GM21619 (cell line): ENCODE data around the gene MECP2.

Experiments
- ATAC-seq: cut with Tn5 transposase; IDR thresholded peaks from one replicate; pipeline ENCODE4 v1.9.1; 2021; ENCODE audit not compliant: unreplicated experiment

The MECP2 gene

DNA sequence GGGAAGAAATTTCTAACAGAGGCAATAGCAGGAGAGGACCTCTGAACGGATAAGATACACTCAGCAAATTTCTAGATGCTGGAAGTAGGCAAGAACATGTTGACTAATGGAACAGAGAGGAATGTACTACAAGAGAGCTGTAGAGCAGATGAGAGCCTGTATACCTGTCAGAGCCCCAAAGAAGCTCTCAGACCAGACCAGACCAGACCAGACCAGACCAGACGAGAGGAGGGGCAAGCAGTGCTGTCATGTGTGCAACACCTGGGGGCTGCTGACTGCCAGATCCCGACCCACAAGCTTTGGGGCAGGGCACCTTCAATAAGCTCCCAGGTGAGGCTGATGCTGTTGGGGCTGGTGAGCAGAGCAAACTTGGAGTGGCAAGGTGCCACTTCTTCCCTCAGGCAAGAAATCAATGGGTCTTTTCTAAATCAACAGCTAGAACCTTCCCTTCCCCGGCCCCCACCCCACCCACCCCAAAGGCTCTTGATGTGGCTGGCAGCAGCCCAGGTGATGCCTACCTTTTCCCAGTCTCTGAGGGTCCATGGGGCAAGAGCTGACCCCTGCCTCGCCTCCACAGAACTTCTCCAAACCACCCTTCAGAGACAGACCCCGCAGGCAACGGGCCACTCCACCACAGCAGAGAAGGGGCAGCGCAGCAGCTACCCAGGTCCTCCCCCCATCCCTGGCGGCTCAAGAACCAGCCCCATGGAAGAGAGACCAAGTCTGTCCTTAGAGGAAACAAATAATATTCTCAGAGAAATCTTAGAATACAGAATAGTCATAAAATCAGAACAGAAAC, 32.7 kb downstream of the MECP2 start:
- no peak for ATAC-seq

GRCh38 chrX:154063234-154063633, 34.3 kb downstream of the MECP2 start:
- ATAC-seq, result no peak

DNA sequence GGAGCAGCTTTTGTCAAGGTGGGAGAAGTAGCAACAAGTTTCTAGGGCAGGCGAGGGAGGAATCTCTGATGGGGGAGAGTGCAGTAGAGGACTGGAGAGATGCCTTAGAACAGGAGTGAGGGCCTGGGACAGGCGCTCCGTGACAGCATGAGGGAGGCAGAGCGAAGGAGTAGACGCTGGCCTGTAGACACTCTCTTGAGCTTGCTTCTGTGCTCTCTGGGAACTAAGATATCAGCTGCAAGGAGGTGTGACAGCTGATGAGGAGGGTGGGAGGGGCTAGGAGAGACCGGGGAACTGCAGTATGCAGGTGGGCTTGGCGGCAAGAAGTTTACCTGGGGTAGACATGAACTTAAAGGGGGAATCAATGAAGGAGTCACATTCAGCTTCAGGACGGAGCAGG, 35.7 kb downstream of the MECP2 start:
- no peak for ATAC-seq

GRCh38 chrX:154059729-154060245, 37.7 kb downstream of the MECP2 start:
- ATAC-seq, result no peak

DNA sequence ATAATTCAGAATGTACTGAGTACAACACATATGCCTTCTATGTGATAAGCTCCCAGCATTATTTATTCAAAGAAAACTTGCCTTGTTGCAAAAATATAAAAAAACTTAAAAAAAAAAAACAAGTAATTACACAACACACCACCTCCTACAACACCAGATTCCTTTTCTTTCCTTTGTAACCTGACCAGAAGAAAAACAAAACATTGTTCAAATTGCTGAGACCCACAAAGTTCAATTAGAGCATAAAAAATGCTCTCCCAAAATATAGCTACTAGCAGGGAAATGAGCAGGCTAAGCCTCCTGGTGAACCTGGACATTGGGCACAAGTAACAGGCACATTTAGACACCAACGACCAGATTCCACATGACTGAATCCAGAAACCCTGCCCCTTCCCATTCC, 38.3 kb downstream of the MECP2 start:
- no peak for ATAC-seq

- no peak for ATAC-seq
Measured at GRCh38 chrX:154058214-154058997, 39.1 kb downstream of the MECP2 start.

DNA sequence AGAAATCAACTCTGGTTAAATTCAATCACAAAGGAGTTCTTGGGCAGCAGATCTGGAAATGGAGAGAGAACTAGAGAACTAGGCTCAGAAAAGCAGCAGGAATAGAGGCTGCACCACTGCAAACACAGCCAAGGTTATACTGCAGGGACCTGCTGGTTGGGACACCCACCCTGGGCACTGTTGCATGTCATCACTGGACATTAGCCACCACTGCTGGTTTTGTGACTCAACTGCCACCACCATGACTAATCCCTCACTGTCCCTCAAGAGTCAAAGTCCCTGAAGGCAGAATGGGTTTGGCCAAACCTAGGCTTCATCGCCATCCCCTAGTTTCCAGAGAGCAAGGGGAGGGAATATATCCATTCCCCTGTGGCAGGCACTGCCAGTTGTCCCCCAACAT, 39.7 kb downstream of the MECP2 start:
- no peak for ATAC-seq

DNA sequence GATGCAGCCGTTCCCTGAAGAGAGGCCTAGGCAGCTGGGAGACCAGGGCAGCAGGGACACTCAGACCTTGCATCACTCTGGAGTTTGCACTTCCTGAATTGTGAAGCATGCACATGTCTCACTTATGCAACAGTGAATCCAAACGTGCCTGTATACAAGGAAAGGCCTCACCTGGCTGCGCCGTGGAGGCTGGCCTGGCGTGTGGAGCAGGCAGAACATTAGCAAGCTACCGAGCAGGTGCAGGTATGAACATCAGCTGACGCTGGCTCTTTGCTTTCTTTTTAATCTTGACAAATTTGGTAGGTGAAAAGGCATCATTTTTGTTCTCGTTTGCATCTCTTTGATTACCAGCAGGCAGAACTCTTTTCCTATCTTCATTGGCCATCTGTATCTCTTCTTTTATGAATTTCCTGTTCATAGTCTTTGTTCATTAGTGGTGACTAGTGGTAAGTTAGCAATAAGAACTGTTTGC, 40.7 kb downstream of the MECP2 start:
- ATAC-seq, result no peak

- no peak for ATAC-seq
Measured at GRCh38 chrX:154051201-154051810, 46.2 kb downstream of the MECP2 start.

GRCh38 chrX:154050113-154050495, 47.4 kb downstream of the MECP2 start:
- no peak for ATAC-seq

DNA sequence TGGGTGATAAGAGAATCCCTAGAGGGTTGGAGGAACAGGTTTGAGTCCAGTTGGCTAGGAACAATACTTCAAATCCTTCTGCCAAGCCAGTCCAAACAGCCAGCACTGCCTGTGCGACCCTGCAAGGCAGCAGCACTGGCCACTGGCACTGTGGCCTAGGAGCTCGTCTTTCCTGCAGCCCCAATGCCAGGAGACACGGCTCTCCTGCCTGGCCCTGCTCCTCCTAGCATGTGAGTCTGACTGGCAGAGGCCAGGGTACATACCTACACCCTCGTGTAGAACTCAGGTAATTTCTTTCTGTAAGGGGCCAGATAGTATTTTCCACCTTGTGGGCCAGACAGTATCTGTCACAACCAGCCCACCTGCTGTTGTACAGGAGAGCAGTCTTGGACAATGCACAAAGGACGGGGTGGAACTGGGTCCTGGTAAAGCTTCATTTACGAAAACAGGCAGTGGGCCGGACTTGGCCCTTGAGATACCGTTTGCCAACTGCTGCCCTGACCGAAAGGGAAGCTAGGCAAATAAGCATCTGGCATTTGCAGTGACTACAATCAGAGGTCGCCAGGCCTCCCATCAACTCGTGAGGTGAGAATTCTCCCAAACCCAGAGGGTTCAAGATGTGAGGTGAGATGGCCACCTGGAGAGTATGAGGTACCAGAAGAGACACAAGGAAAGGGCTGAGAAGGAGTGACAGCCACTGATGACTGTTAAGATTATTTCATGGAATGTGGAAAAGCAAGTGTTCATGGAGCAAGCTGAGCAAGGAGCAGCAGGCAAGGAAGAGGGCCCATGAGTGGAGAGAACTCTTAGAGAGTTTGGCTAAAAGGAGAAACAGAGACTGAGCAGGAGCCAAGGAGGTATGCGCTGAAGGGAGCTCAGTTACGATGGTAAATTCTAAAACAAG, 48.1 kb downstream of the MECP2 start:
- no peak for ATAC-seq

DNA sequence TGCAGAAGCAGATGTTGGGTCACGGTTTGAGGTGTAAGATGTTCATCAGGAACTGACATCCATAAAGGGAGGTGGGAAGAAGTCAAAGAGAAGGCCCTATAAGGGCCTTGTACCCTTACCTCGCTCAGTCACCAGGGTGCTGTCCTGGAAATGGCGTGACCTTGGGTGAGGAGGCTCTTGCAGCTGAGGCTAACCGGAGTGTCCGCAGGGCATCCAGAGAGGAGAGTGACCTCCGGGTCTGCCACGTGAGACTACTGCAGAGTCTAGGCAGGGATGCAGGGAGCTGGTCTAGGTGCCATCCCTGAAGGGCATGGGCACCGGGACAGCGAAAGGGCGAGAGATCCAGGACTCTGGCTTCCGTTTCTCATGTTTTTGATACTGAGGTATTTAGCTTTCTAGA, 49.1 kb downstream of the MECP2 start:
- ATAC-seq, result no peak

- no peak for ATAC-seq
Measured at GRCh38 chrX:154046940-154047610, 50.4 kb downstream of the MECP2 start.

DNA sequence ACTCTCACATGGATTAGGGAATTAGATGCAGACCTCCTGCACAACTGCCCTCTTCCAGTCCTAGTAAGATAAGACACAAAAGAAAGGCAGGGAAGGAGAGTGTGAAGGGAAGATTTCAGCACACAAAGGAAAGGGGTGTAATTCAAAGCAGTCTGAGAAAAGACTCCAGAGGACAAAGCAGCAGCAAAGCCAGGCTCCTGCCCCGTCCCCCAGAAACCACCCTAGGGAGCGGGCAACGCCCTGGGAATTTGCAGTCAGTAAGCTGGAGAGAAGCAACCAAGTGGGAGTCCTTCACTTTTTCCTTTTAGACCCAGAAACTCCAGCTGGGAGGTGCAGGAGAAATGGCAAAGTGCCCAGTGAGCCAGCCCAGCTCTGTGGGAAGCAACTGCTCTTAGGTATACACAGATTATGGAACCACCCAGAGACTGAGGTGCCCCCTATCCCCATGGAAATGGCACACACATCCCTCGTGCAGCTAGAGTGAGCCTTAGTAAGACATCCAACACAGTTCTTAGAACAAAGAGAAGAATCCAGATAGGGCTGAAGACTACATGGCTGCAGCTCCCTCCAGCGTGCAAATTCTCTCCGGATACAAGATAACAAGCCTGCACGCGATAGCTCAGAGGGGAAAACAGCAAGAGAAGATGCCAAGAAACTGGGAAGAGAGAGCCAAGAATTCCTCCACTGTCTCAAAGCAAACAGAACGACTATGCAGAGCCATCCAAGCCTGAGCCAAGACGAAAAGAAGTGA, 51.3 kb downstream of the MECP2 start:
- ATAC-seq, result no peak

DNA sequence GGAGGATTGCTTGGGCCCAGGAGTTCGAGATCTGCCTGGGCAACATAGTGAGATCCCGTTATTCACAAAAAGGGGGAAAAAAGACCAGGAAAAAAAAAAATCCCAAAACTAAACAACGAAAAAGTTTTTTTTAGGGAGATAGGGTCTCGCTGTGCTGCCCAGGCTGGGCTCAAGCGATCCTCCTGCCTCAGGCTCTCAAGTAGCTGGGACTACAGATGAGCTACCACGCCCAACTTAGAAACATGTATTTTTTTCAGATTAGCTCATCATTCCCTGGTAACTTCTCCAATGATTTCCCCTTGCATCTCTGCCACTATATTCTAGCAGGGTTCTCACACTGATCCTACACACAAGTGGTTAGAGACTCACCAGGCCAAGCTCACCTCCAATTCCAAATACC, 53.4 kb downstream of the MECP2 start:
- no peak for ATAC-seq

DNA sequence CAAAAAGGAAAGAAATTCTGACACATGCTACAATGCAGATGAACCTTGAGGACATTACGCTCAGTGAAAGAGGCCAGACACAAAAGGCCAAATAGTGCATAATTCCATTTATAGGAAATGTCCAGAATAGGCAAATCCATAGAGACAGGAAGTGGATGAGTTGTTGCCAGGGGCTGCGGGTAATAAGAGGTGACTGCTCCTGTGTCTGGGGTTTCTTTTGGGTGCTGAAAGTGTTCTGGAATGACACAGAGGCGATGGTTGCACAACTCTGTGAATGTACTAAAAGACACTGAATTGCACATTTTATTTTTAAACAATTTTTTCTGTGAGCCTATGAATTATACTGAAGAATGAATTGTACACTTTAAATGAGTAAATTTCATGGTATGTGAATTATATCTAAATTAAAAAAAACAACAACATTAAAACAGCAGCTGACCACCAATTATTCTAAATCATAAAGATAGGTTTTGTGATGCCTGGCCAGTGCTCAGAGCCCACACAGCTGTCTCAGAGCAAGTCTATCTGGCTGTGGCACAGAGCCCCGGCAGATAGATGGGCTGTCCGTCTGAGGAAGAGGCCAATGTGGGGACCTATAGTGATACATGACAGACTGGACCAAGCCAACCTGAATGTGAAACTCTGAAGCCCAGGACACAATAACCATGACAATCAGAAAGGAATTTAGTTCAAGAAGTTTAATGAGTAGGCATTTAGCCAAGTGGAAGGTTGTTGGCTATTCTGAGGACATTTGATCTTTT, 54.3 kb downstream of the MECP2 start:
- ATAC-seq, result no peak

- ATAC-seq, result no peak
Measured at GRCh38 chrX:154040863-154041262, 56.7 kb downstream of the MECP2 start.

- no peak for ATAC-seq
Measured at GRCh38 chrX:154040307-154040756, 57.2 kb downstream of the MECP2 start.

DNA sequence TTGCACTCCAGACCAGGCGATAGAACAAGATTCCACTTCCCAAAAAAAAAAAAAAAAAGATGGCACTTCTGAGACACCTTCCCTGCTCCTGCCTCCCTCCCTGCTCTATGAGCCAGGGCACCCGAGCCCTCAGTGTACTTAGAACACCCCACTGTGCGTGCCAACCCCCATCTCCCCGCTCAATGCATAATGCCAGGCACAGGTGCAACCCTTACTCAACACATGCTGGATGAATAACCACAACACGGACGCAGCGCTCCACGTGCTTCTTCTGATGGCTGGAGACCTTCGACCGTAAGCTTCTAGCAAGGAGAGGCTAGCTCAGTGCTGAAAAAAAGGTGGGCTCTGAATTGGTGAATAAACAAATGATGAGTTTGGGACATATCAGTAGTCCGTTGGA, 57.9 kb downstream of the MECP2 start:
- no peak for ATAC-seq
